Testis (tissue), 2 donors: Measurements from ENCODE around the gene RHOBTB3.

Experiments used
- POLR2A ChIP-seq: fragments of 450-650 bp; IDR thresholded peaks from one replicate; pipeline ENCODE4 v1.6.1; 2017; ENCODE audit warnings: antibody characterized with exemption, mild to moderate bottlenecking, moderate library complexity
- TF ChIP-seq, protein P1 (sequence below), 3 experiments: fragments of 450-650 bp in 2 of 3; fragments of 200-600 bp in 1 of 3; sonication (generic) in 1 of 3; IDR thresholded peaks; one replicate each; pipeline ENCODE4 v1.5.1; 2016 to 2019; ENCODE audit warnings: antibody characterized with exemption in 3 of 3, mild to moderate bottlenecking in 2 of 3, moderate library complexity in 1 of 3

DNA sequence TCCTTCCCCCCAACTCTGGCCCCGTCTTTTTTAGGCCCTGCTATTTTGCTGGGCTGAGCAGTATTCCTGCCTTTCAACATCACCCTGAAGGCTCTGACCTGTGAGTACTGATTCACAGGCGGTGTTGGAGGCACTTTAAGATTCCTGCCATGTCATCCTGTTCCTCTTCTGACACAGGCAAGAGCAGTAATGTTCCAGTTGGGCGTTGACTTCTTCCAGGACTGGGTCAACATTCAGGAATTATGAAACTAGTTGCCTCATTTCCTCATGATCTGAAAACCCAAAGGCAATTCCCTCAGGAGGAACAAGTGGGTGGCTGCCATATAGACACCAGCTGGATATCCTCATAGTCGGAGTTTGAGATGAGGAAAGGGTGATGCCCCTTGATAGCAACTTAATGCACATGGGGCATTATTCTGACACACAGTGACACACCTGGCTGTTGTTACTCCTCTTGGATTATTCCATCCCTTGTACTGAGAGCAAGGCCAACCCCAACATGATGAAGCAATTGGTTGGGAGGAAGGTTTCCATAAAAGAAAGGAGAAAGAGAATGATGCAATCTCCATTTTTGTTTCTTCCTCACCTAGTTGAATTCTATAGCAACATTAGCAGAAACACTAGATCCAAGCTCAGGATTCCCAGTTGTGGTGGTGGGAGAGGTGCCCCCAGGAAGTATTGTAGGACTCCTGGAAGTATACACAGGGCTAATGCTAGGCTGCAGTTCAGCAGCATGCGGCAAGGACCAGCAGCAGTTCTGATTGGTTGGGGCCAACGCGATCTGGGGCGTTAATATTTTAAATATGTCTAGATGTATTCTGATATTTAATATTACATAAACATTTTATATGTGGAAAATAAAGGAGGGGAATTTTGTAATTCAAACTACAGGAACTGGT lies 111.0 kb downstream of the RHOBTB3 start:
- TF ChIP-seq, protein P1, sequence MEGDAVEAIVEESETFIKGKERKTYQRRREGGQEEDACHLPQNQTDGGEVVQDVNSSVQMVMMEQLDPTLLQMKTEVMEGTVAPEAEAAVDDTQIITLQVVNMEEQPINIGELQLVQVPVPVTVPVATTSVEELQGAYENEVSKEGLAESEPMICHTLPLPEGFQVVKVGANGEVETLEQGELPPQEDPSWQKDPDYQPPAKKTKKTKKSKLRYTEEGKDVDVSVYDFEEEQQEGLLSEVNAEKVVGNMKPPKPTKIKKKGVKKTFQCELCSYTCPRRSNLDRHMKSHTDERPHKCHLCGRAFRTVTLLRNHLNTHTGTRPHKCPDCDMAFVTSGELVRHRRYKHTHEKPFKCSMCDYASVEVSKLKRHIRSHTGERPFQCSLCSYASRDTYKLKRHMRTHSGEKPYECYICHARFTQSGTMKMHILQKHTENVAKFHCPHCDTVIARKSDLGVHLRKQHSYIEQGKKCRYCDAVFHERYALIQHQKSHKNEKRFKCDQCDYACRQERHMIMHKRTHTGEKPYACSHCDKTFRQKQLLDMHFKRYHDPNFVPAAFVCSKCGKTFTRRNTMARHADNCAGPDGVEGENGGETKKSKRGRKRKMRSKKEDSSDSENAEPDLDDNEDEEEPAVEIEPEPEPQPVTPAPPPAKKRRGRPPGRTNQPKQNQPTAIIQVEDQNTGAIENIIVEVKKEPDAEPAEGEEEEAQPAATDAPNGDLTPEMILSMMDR (IDR thresholded peaks at IDR 0.05): no peak
- TF ChIP-seq POLR2A: no peak
